ENCODE data around the gene COX4I2.

DNA sequence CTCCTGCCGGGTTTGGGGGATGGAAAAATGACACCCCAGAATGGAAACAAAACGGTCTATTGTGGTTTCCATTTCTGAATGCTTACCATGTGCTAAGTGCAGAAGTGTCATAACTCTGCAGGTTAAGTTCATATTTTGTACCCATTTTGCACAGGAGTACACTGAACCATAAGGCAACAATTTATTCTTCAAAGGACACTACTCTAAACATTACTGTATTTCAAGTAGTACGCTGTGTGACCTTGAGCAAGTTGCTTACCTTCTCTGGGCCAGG, 42.4 kb upstream of the COX4I2 start:
- TF ChIP-seq, protein P1, sequence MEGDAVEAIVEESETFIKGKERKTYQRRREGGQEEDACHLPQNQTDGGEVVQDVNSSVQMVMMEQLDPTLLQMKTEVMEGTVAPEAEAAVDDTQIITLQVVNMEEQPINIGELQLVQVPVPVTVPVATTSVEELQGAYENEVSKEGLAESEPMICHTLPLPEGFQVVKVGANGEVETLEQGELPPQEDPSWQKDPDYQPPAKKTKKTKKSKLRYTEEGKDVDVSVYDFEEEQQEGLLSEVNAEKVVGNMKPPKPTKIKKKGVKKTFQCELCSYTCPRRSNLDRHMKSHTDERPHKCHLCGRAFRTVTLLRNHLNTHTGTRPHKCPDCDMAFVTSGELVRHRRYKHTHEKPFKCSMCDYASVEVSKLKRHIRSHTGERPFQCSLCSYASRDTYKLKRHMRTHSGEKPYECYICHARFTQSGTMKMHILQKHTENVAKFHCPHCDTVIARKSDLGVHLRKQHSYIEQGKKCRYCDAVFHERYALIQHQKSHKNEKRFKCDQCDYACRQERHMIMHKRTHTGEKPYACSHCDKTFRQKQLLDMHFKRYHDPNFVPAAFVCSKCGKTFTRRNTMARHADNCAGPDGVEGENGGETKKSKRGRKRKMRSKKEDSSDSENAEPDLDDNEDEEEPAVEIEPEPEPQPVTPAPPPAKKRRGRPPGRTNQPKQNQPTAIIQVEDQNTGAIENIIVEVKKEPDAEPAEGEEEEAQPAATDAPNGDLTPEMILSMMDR (IDR thresholded peaks at IDR 0.05), result no peak
- no peak for TF ChIP-seq EZH2 (IDR thresholded peaks at IDR 0.05; ENCODE audit: borderline replicate concordance, insufficient read depth, low read depth, low read length, poor library complexity, severe bottlenecking)
